A172 (cell line): ENCODE results near the gene NANS. TPM values are rescaled to one million over a fixed set of nuclear protein-coding genes. Genes with fewer than 3 reads are reported as not detected.

Experiments used
- total RNA-seq: library from RNA; depleted of rRNA; stranded (reverse); fragments of >200 nt; shearing (Covaris generic); gene quantifications from 2 replicates; pipeline ENCODE4 v1.2.3, GENCODE V29; 2014; rRNA removed

NANS gene
- total RNA-seq, 1 experiment from 2014 or later: 153 TPM

Other genes starting within 250 kb of the NANS start
- gene FOXE1, start 203.5 kb upstream of the NANS start, total RNA-seq: not detected in 2 replicates
- 22.5 and 29.8 TPM in 2 replicates for gene TRMO, start 134.2 kb upstream of the NANS start, total RNA-seq
- gene HEMGN, start 118.6 kb upstream of the NANS start, total RNA-seq: 0.14 TPM in 1 of 2 replicates, not detected in the other
- 17.3 and 21.2 TPM in 2 replicates for gene ANP32B, start 73.4 kb upstream of the NANS start, total RNA-seq
- gene TRIM14, start 62.5 kb downstream of the NANS start, total RNA-seq: 20.6 and 22.9 TPM in 2 replicates
- gene CORO2A, start 135.9 kb downstream of the NANS start, total RNA-seq: 12.4 and 12.5 TPM in 2 replicates
- 87.2 and 93.4 TPM in 2 replicates for gene TBC1D2, start 198.9 kb downstream of the NANS start, total RNA-seq